CD14-positive monocyte (primary cell): ENCODE results near the gene TTLL12. TPM values are rescaled to one million over a fixed set of nuclear protein-coding genes. Genes with fewer than 3 reads are reported as not detected.

ENCODE experiments used
- DNase-seq, 3 donors: peaks; one replicate each; pipeline ENCODE4 v3.0.0-alpha.2; 2011 to 2022
- H2AFZ ChIP-seq: 2 replicates; pipeline ENCODE4 v1.6.0; 2012; ENCODE audit warnings: mild to moderate bottlenecking, low read depth, low read length, inconsistent platforms; ENCODE audit not compliant: insufficient read depth, poor library complexity, severe bottlenecking
- H3K27ac ChIP-seq, 2 donors: 1 replicate in 1 of 2; 2 replicates in 1 of 2; pipeline ENCODE4 v1.5.1; 2012 to 2013; ENCODE audit warnings: low read length in 2 of 2, control low read depth in 1 of 2, inconsistent platforms in 1 of 2, low read depth in 1 of 2, mild to moderate bottlenecking in 1 of 2
- H3K27me3 ChIP-seq, 2 donors: one replicate each; pipeline versions ENCODE4 v1.6.0 to v1.6.1; 2011 to 2013; ENCODE audit warnings: low read length in 2 of 2; ENCODE audit not compliant: control insufficient read depth in 2 of 2, insufficient read depth in 2 of 2
- H3K36me3 ChIP-seq, 2 donors: replicated peaks in 1 of 2; 1 replicate in 1 of 2; 2 replicates in 1 of 2; pipeline versions ENCODE4 v1.5.1 to v1.6.1; 2012 to 2013; ENCODE audit warnings: low read length in 2 of 2, control low read depth in 1 of 2, inconsistent platforms in 1 of 2, mild to moderate bottlenecking in 1 of 2; ENCODE audit not compliant: insufficient read depth in 2 of 2, control insufficient read depth in 1 of 2
- H3K4me1 ChIP-seq, 2 donors: 1 replicate in 1 of 2; 2 replicates in 1 of 2; pipeline versions ENCODE4 v1.5.1 to v1.6.1; 2012 to 2013; ENCODE audit warnings: low read length in 2 of 2, control low read depth in 1 of 2, inconsistent platforms in 1 of 2, mild to moderate bottlenecking in 1 of 2, moderate library complexity in 1 of 2; ENCODE audit not compliant: insufficient read depth in 2 of 2, control insufficient read depth in 1 of 2
- H3K4me2 ChIP-seq: replicated peaks from 2 replicates; pipeline ENCODE3; 2012; ENCODE audit warnings: low read length, moderate library complexity, mild to moderate bottlenecking; ENCODE audit not compliant: poor library complexity, severe bottlenecking; ENCODE audit errors: extremely low read depth
- H3K4me3 ChIP-seq, 3 experiments: fragments of 200-600 bp in 1 of 3; sonication (generic) in 1 of 3; replicated peaks in 1 of 3; 1 replicate in 2 of 3; 2 replicates in 1 of 3; pipeline ENCODE4 v1.5.1; 2011 to 2013; ENCODE audit warnings: low read length in 3 of 3, mild to moderate bottlenecking in 3 of 3, control low read depth in 2 of 3, low read depth in 2 of 3, inconsistent platforms in 1 of 3, moderate library complexity in 1 of 3
- H3K79me2 ChIP-seq: 2 replicates; pipeline ENCODE4 v1.6.0; 2012; ENCODE audit warnings: mild to moderate bottlenecking, control low read depth, inconsistent platforms, low read length, moderate library complexity; ENCODE audit not compliant: insufficient read depth
- H3K9ac ChIP-seq: 2 replicates; pipeline ENCODE4 v1.6.0; 2017; ENCODE audit warnings: low read length, mild to moderate bottlenecking; ENCODE audit not compliant: insufficient read depth, poor library complexity, severe bottlenecking
- H3K9me3 ChIP-seq, 2 donors: replicated peaks in 1 of 2; 1 replicate in 1 of 2; 2 replicates in 1 of 2; pipeline versions ENCODE4 v1.5.1 to v1.6.1; 2012 to 2013; ENCODE audit warnings: low read length in 2 of 2, control low read depth in 1 of 2; ENCODE audit not compliant: control insufficient read depth in 1 of 2, insufficient read depth in 1 of 2
- H4K20me1 ChIP-seq: 2 replicates; pipeline ENCODE4 v1.6.0; 2012; ENCODE audit warnings: mild to moderate bottlenecking, low read length, control low read depth, moderate library complexity; ENCODE audit not compliant: insufficient read depth
- H3K27ac Mint-ChIP-seq, 7 donors: one replicate each; pipeline ENCODE4 v1.8.0; 2020; ENCODE audit warnings: mild to moderate bottlenecking in 7 of 7, mixed read lengths in 7 of 7, moderate library complexity in 6 of 7, inconsistent platforms in 2 of 7
- H3K27me3 Mint-ChIP-seq, 3 donors: one replicate each; pipeline ENCODE4 v1.8.0; 2021 to 2022; ENCODE audit warnings: low read depth in 3 of 3, mild to moderate bottlenecking in 3 of 3, mixed read lengths in 3 of 3, moderate library complexity in 3 of 3, inconsistent platforms in 1 of 3
- H3K36me3 Mint-ChIP-seq, 2 donors: one replicate each; pipeline ENCODE4 v1.8.0; 2020; ENCODE audit warnings: mixed read lengths in 2 of 2, inconsistent platforms in 1 of 2, mild to moderate bottlenecking in 1 of 2
- H3K4me1 Mint-ChIP-seq: one replicate; pipeline ENCODE4 v1.8.0; 2020; ENCODE audit warnings: mild to moderate bottlenecking, mixed read lengths
- H3K4me3 Mint-ChIP-seq, 2 donors: one replicate each; pipeline ENCODE4 v1.8.0; 2020; ENCODE audit warnings: mild to moderate bottlenecking in 2 of 2, mixed read lengths in 2 of 2, moderate library complexity in 1 of 2
- H3K9me3 Mint-ChIP-seq, 7 donors: one replicate each; pipeline ENCODE4 v1.8.0; 2020 to 2022; ENCODE audit warnings: mixed read lengths in 7 of 7, mild to moderate bottlenecking in 6 of 7, moderate library complexity in 6 of 7, inconsistent platforms in 2 of 7
- CTCF ChIP-seq: fragments of 200-600 bp; IDR thresholded peaks from one replicate; pipeline ENCODE4 v1.8.0; 2022; ENCODE audit warnings: antibody characterized with exemption, mild to moderate bottlenecking
- WGBS: methylation state at CpG from one replicate; pipeline ENCODE4 v1.1.5; 2013; ENCODE audit warnings: missing lambda C conversion rate; ENCODE audit not compliant: insufficient coverage; 5-methylcytosine and 5-hydroxymethylcytosine counted together
- intact Hi-C, 2 donors: fragments of 100-400 bp; cut with micrococcal nuclease; formaldehyde crosslinking; loops; one replicate each; pipeline versions ENCODE4 v1.15.0 to v1.15.1; 2023
- polyA plus RNA-seq, 3 donors: library from polyadenylated mRNA; depleted of rRNA in 1 of 3; unstranded in 2 of 3; stranded (reverse) in 1 of 3; fragments of 300-500 nt in 2 of 3; fragments of >200 nt in 1 of 3; fragmentation: Illumina TruSeq in 2 of 3; gene quantifications; 1 replicate in 2 of 3; 2 replicates in 1 of 3; pipeline ENCODE4 v1.2.3, GENCODE V29; 2012 to 2021

Gene TTLL12
- polyA plus RNA-seq, 3 donors, result 9.5 to 16.6 (median 16.5) TPM

DNA sequence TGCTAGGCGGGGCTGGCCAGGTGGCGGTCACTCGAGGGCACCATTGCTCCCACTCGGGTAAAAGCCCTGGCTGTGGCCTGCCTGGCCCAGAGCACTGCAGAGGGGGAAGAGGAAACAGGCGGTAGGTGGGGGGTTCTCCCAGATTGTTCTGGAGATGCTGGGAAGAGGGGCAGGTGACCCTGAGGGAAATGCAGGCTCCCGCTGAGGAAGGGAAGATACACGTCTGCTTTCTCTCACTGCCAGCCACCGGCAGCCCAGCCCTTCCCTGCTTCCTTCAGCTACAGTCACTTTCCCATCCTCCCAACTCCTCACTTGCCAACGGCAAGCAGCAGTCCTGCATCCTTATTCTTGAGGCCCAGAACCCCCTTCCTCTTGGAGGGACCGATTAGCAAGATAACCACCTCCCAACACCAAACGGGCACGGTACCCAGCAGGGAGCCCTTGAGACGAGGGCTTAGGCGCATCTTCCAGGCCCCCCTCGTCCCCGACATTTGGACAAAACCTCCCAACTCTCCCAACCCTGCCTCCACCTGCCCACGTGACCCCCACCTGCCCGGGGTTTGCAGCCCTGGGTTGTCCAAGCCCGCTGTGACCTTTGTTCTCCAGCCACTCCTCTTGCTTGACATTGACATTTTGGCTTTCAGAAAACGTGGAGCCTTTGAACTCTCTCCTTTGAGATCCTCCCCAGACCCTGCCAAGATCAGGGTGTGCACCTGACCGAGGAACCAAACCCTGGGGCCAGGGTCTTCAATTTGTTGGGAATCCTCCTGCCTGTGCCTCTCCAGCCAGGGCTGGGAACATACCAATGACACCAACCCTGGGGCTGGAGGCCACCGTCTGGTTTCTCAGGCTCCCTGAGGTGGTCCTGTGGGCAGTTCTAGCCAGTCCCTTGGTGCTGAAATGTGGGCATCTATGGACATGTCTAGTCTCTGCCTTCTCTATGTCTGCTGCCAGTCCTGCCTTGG is 48.8 kb upstream of the TTLL12 start:
- Histone ChIP-seq H3K9ac (no peak overlapping the region), H3K4me3 (no peak overlapping the region), H3K79me2 (no peaks in the 10 kb centered on the region), H3K4me2 (no peak overlapping the region), H3K27me3 (no peaks in the 10 kb centered on the region), H3K4me1 (no peaks in the 10 kb centered on the region), H3K36me3 (no peaks in the 10 kb centered on the region), H2AFZ (no peak overlapping the region), H4K20me1 (no peaks in the 10 kb centered on the region), H3K9me3 (no peaks in the 10 kb centered on the region), H3K27ac (no peak overlapping the region)
- Mint-ChIP-seq H3K4me1 (peaks cover 5% of the 10 kb centered on the region), H3K27ac (no peak overlapping the region), H3K4me3 (no peak overlapping the region), H3K9me3 (peaks cover 0 to 2% (median 0%) of the 10 kb centered on the region in 7 donors), H3K36me3 (no peaks in the 10 kb centered on the region), H3K27me3 (peaks cover 2 to 8% (median 3%) of the 10 kb centered on the region in 3 donors)
- intact Hi-C loops, result no loop called here
- TF ChIP-seq CTCF, result no peak
- 90% methylated on average over 16 of the region's 22 CpGs for WGBS
- DNase-seq, result no peak

- Histone ChIP-seq H3K4me2 (no peak overlapping the region), H3K79me2 (no peaks in the 10 kb centered on the region), H2AFZ (no peak overlapping the region), H3K9me3 (no peaks in the 10 kb centered on the region), H3K27me3 (no peaks in the 10 kb centered on the region), H3K36me3 (no peaks in the 10 kb centered on the region), H3K9ac (no peak overlapping the region), H3K4me3 (no peak overlapping the region), H3K27ac (no peak overlapping the region), H4K20me1 (no peaks in the 10 kb centered on the region), H3K4me1 (no peaks in the 10 kb centered on the region)
- peaks cover 0 to 2% (median 0%) of the 10 kb centered on the region in 7 donors for H3K9me3 Mint-ChIP-seq
- H3K27ac Mint-ChIP-seq, result no peak overlapping the region
- H3K4me1 Mint-ChIP-seq, result peaks cover 5% of the 10 kb centered on the region
- H3K4me3 Mint-ChIP-seq, result no peak overlapping the region
- H3K36me3 Mint-ChIP-seq, result no peaks in the 10 kb centered on the region
- TF ChIP-seq CTCF, result no peak
- WGBS, result 86% methylated on average over 6 of the region's 9 CpGs
- DNase-seq, result no peak
- intact Hi-C loops, result no loop called here
- peaks cover 2 to 8% (median 3%) of the 10 kb centered on the region in 3 donors for H3K27me3 Mint-ChIP-seq
These were observed 47.5 kb upstream of the TTLL12 start for GRCh38 chr22:43234264-43234988.
